Measurements from ENCODE around the gene MEI4.

The MEI4 gene

DNA sequence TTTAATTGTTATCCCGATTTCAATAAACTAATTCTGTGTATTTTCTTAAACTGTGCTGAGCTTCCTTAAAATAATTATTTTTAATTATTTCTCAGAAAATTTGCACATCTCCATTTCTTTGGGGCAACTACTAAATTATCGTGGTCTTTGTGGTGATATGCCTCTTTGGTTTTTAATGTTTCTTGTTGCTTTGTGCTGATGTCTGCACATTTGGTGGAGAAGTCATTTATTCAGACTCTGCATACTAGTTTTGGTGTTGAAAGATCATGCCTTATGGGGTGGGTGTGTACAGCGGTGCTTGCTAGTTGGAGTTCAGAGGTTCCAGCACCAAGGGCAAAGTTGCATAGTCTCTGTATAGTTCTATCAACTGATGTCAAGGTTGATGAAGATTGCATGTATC is 253.2 kb downstream of the MEI4 start:
- no peak overlapping the region for H3K4me3 ChIP-seq (ENCODE audit: low read depth, low read length)
- TF ChIP-seq, protein P1, sequence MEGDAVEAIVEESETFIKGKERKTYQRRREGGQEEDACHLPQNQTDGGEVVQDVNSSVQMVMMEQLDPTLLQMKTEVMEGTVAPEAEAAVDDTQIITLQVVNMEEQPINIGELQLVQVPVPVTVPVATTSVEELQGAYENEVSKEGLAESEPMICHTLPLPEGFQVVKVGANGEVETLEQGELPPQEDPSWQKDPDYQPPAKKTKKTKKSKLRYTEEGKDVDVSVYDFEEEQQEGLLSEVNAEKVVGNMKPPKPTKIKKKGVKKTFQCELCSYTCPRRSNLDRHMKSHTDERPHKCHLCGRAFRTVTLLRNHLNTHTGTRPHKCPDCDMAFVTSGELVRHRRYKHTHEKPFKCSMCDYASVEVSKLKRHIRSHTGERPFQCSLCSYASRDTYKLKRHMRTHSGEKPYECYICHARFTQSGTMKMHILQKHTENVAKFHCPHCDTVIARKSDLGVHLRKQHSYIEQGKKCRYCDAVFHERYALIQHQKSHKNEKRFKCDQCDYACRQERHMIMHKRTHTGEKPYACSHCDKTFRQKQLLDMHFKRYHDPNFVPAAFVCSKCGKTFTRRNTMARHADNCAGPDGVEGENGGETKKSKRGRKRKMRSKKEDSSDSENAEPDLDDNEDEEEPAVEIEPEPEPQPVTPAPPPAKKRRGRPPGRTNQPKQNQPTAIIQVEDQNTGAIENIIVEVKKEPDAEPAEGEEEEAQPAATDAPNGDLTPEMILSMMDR (conservative IDR thresholded peaks at IDR 0.05; ENCODE audit: low read depth, low read length), result no peak
- no peak for DNase-seq (ENCODE audit: low read depth)

DNA sequence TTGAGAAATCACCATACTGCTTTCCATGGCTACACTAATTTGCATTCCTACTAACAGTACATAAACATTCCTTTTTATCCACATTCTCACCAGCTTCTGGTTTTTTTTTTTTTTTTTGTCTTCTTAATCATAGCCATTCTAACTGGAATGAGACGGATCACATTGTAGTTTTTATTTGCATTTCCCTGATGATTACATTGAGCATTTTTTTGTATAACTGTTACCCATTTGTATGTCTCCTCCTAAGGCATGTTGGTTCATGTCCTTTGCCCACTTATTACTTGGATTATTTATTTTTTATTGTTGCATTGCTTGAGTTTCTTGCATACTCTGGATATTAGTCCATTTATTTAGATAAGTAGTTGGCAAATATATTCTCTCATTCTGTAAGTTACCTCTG is 258.0 kb downstream of the MEI4 start:
- DNase-seq (ENCODE audit: low read depth), result no peak
- no peak overlapping the region for H3K4me3 ChIP-seq (ENCODE audit: low read depth, low read length)
- TF ChIP-seq, protein P1 (conservative IDR thresholded peaks at IDR 0.05; ENCODE audit: low read depth, low read length), result no peak

DNA sequence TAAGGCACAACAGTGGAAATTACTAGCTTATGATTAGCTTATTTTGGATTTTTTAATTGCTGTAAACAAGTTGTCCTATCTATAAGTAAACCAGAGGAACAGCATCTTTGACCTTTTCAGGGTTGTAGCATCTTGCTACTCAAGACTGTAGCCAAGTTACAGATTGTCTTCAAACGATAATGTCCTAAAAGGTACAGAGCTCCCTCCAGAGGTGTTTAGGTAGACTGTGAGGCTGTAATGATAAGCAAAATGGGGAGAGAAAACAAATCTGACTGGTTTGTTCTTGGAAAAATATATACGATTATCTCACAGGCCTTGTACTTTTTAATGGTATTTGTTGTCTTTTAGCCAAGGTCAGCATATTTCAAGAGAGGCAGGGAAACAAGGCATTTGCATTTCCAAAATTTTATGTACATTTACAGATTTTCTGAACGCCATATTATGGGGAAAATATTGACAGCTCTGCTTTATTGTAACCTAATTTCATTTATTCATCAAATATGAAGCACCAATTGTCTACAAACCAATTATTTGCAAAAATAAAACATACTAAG is 273.4 kb downstream of the MEI4 start:
- TF ChIP-seq, protein P1 (conservative IDR thresholded peaks at IDR 0.05; ENCODE audit: low read depth, low read length), result peak; percentile 62
- peak; percentile 70 for DNase-seq (ENCODE audit: low read depth)
- H3K4me3 ChIP-seq (ENCODE audit: low read depth, low read length), result no peak overlapping the region

DNA sequence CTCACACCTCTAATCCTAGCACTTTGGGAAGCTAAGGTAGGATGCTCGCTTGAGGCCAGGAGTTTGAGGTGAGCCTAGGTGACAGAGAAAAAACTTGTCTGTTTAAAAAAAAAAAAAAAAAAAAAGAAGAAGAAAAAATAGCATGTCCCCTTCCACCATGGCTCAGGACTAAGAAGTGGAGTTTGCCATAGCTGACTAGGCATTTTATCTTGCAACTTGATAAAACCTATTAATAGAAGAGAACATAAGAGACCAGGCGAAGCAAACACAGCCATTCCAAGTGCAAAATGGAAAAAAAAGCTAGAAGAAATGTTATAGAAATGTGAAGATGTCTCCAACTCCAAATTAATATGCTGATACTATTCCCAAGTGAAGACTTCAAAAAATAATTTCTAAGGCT is 277.5 kb downstream of the MEI4 start:
- TF ChIP-seq, protein P1 (conservative IDR thresholded peaks at IDR 0.05; ENCODE audit: low read depth, low read length), result no peak
- DNase-seq (ENCODE audit: low read depth), result no peak
- H3K4me3 ChIP-seq (ENCODE audit: low read depth, low read length), result no peak overlapping the region

DNA sequence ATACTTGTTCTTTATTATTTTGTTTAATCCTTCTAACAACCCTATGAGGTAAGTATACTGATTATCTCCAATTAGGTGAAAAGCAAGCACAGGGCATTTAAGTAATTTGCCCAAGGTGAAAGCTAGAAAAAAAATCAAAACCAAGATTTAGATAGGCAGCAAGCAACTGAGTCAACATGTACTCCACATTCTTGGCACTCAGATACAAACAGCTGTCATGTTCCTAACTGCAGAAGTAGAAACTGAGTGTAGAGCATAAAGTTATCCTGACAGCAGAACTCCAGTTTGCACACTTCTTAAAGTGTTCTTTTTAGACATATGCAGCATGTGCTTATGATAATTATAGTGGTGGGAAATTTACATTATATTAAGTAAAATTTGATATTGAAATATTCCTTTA is 278.1 kb downstream of the MEI4 start:
- TF ChIP-seq, protein P1 (conservative IDR thresholded peaks at IDR 0.05; ENCODE audit: low read depth, low read length), result no peak
- H3K4me3 ChIP-seq (ENCODE audit: low read depth, low read length), result no peak overlapping the region
- no peak for DNase-seq (ENCODE audit: low read depth)

DNA sequence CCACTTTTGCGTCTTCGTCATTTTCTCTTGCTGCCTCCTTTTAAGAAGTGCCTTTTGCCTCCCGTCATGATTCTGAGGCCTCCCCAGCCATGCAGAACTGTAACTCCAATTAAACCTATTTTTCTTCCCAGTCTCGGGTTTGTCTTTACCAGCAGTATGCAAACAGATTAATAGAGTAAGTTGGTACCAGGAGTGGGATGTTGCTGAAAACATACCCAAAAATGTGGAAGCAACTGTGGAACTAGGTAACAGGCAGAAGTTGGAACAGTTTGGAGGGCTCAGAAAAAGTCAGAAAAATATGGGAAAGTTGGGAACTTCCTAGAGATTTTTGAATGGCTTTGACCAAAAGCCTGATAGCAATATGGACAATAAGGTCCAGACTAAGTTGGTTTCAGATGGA is 309.2 kb downstream of the MEI4 start:
- DNase-seq (ENCODE audit: low read depth), result no peak
- no peak overlapping the region for H3K4me3 ChIP-seq (ENCODE audit: low read depth, low read length)
- TF ChIP-seq, protein P1 (conservative IDR thresholded peaks at IDR 0.05; ENCODE audit: low read depth, low read length), result no peak

DNA sequence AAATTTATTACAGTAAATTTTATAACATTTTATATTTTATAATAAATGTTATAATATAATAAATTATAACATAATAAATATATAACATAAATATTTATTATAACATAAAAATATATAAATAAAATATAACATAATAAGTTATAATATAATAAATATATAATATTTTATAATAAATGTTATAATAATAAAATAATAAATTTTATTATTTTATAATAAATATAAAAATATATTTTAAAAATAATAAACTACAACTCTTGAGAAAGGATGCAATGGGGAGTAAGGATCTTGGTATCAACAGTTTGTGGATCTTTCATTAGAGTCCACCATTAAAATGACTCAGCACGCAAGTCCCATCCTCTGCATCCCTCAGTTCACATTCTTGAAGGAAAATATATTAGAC is 312.6 kb downstream of the MEI4 start:
- DNase-seq (ENCODE audit: low read depth), result no peak
- H3K4me3 ChIP-seq (ENCODE audit: low read depth, low read length), result no peak overlapping the region
- TF ChIP-seq, protein P1 (conservative IDR thresholded peaks at IDR 0.05; ENCODE audit: low read depth, low read length), result no peak
